Right cardiac atrium (tissue), 5 donors: ENCODE measurements around the gene RBBP8NL. TPM values are rescaled to one million over a fixed set of nuclear protein-coding genes. Genes with fewer than 3 reads are reported as not detected.
A peak's percentile ranks its signal among the peaks of the same experiment; 100 is the strongest.

Source experiments
- ATAC-seq, 2 donors: fragments of 200-7000 bp; cut with Tn5 transposase; one replicate each; pipeline versions ENCODE4 v1.8.0 to v1.9.1; 2020; ENCODE audit warnings: moderate library complexity in 2 of 2, mild to moderate bottlenecking in 1 of 2
- DNase-seq, 3 donors: peaks; one replicate each; pipeline ENCODE4 v3.0.0-alpha.2; 2020
- H3K27ac ChIP-seq: one replicate; pipeline ENCODE4 v1.5.1; 2013; ENCODE audit warnings: mild to moderate bottlenecking, low read length, control low read depth, moderate library complexity
- H3K27me3 ChIP-seq: one replicate; pipeline ENCODE4 v1.6.1; 2013; ENCODE audit not compliant: control insufficient read depth, insufficient read depth
- H3K4me1 ChIP-seq: one replicate; pipeline ENCODE4 v1.6.1; 2013; ENCODE audit warnings: low read length; ENCODE audit not compliant: control insufficient read depth, insufficient read depth
- H3K4me3 ChIP-seq: one replicate; pipeline ENCODE4 v1.5.1; 2013; ENCODE audit warnings: low read length, control low read depth
- H3K9me3 ChIP-seq: one replicate; pipeline ENCODE4 v1.6.1; 2013; ENCODE audit warnings: low read length; ENCODE audit not compliant: control insufficient read depth
- WGBS: extraction: QIAGEN DNeasy Blood & Tissue Kit; methylation state at CpG from one replicate; pipeline ENCODE4 v1.1.7; 2013; 5-methylcytosine and 5-hydroxymethylcytosine counted together
- intact Hi-C, 4 donors: fragments of 100-400 bp; cut with DNase I; formaldehyde crosslinking; loops; one replicate each; pipeline versions ENCODE4 v1.11.0 to v1.14.0; 2022 to 2023
- polyA plus RNA-seq: library from polyadenylated mRNA; stranded (reverse); fragments of 200-250 nt; gene quantifications from one replicate; pipeline ENCODE4 v1.2.3, GENCODE V29; 2013
- total RNA-seq, 4 donors: library from RNA; stranded (reverse); fragmentation: NEBNext Ultra II Directional; extraction: Animal tissue kit (Norgen Biotek cat#: 25700); gene quantifications; one replicate each; pipeline ENCODE4 v1.2.1, GENCODE V29; 2021
- donor health status: healthy with polysubstance abuse.
- donor health status: DM: no; HTN: yes; CAD: no.
- donor health status: DM: no; HTN: no; CAD: no.
- donor health status: DM: no; HTN: yes; CAD: no; lungs with severe emphysema.
- donor health status: DM: yes; HTN: yes; CAD: no.

Gene RBBP8NL
- total and polyA plus RNA-seq, 5 donors, result not detected

- Histone ChIP-seq H3K4me1 (peaks cover 4% of the 10 kb centered on the region), H3K4me3 (no peak overlapping the region), H3K9me3 (no peaks in the 10 kb centered on the region), H3K27ac (no peak overlapping the region), H3K27me3 (no peaks in the 10 kb centered on the region)
- peak in 1 of 3 donors; percentile 76 for DNase-seq
- no peak for ATAC-seq
- 11% methylated on average over 30 of the region's 30 CpGs for WGBS
- intact Hi-C loops, result loop anchor here in 3 of 4 donors (5.0 to 10.0 kb wide), 4 partner anchors 77 to 212 kb away; no protein-coding TSS in a partner anchor
These were observed 17.2 kb downstream of the RBBP8NL start for GRCh38 chr20:62409931-62410745.

DNA sequence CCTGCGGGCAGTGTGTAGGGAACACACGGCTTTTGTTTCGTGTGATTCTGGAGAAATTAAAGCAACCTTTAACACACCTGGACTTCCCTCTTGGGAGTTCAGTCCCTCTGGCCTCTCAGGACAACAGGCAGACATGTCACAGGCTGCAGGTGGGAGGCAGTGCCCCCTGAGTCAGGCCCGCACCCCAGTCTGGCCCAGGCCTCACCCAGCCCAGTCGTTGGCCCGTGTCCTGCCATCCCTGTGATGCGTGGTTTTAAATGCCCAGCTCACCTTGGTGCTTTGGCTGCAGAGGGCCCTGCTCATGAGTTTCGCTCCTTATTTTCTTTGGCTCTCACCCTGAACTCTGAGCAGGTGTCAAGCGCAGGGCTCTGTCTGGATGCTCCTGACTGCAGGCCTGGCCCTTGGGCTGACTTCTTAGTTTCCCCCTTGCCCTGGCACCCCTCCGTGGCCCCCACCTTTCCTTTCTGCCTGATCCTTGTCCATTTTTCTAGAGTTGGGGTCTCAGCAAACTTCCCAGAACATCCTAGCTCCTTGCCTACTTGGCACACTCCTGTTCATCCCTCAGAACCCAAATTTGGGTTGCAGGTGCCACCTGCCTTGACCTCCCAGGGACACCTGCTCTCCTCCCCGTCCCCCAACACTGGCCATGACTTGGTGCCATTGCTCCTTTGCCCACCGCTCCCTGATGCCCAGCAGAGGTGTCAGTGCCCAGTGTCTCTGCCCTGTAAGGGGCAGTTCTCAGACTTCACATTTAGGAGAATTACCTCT lies 18.1 kb downstream of the RBBP8NL start:
- 90% methylated on average over 12 of the region's 12 CpGs for WGBS
- Histone ChIP-seq H3K9me3 (no peaks in the 10 kb centered on the region), H3K27ac (no peak overlapping the region), H3K4me1 (peaks cover 4% of the 10 kb centered on the region), H3K27me3 (no peaks in the 10 kb centered on the region), H3K4me3 (no peak overlapping the region)
- intact Hi-C loops, result loop anchor here in 2 of 4 donors (5.0 to 10.0 kb wide), 2 partner anchors 206 to 213 kb away; no protein-coding TSS in a partner anchor
- DNase-seq (no peak), ATAC-seq (no peak)

DNA sequence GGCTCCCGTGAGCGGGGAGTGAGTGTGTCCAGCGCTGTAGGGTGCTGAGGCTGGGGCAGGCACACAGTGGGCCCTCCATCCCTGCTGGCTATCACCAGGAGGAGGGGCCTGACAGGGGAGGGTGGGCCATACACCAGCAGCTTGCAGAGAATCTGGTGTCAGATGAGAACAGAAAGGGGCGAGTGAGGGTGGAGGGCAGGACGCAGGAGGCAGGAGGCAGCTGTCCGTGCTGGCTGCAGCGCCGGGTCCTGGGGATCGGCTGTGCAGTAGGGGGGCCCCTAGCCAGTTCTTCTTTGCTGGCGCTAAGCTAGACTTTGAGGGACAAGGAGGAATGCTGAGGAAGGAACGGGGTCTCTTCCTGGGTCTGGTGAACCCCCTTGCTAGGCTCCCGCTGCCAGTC lies 18.7 kb downstream of the RBBP8NL start:
- Histone ChIP-seq H3K27me3 (no peaks in the 10 kb centered on the region), H3K27ac (no peak overlapping the region), H3K9me3 (no peaks in the 10 kb centered on the region), H3K4me1 (peaks cover 4% of the 10 kb centered on the region), H3K4me3 (no peak overlapping the region)
- intact Hi-C loops, result loop anchor here in 2 of 4 donors (5.0 to 10.0 kb wide), 2 partner anchors 206 to 214 kb away; no protein-coding TSS in a partner anchor
- ATAC-seq (no peak), DNase-seq (no peak)
- 87% methylated on average over 12 of the region's 12 CpGs for WGBS

DNA sequence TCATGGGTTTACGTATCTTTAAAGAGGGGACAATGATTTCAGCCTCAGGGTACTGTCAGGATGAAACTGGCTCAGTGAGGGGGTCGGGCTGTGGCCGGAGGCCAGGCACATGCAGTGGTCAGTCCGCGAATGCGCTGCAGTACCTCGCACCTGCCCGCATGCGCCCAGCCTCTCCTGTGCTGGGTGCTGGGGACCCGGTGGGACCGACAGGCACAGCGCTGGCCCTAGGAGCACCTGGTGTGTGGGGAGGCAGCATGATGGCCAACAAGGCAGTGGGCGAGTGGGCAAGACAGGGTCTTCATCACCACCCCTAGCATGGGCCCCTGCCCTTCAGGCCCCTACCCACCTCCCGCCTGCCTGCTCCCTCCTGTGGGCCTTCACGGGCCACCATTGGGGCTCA lies 19.3 kb downstream of the RBBP8NL start:
- Histone ChIP-seq H3K27me3 (no peaks in the 10 kb centered on the region), H3K4me3 (no peak overlapping the region), H3K4me1 (peaks cover 4% of the 10 kb centered on the region), H3K9me3 (no peaks in the 10 kb centered on the region), H3K27ac (no peak overlapping the region)
- intact Hi-C loops, result loop anchor here in 2 of 4 donors (5.0 to 10.0 kb wide), 2 partner anchors 207 to 214 kb away; no protein-coding TSS in a partner anchor
- DNase-seq (no peak), ATAC-seq (no peak)
- WGBS, result 95% methylated on average over 15 of the region's 15 CpGs

DNA sequence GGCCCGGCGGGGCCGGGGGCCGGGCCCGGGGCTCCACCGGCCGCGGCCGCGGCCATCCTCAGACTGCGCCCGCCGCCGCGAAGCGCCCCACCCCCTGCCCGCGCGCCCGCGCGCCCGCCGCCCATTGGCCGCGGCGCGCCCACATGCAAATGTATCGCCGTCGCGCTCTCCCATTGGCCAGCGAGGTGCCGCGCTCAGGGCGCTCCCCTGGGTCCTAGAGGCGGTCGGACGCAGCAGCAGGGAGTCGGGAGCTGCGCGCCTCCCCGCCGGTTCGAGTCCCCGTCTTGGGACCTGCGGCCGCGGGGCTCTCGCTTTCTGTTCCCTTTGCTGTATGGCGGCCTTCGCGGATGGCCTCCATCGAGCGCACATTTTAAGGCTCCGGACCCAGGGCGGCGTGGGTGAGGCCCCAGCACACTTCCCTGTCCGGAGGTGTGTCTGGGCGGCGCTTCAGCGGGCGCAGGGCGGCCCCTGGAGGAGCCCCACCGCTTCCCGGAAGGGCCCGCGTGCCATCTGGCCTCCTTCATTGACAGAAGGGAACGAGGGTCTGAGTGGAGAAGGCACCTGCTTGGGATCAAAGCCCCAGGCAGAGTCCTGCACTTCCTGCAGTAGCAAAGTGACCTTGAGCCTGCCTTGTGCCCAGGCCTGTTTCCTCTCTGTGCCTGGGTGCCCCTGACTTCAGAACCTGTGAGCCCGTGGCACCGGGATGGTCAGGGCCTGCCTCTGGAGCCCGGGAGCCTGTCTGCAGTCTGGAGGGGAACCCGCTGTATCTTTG lies 19.9 kb downstream of the RBBP8NL start, which contains the start of gene CABLES2:
Gene CABLES2, minus strand, starts transcription at position 65 of the 772 bp plus-strand sequence. Its CDS starts 9 bp downstream, at position 56.
- DNase-seq, result peak; percentile 96 to 98 (median 98)
- Histone ChIP-seq H3K4me1 (peaks cover 4% of the 10 kb centered on the region), H3K27ac (peak within 1 kb of the TSS; percentile 16), H3K4me3 (peak within 1 kb of the TSS; percentile 78), H3K9me3 (no peaks in the 10 kb centered on the region), H3K27me3 (no peaks in the 10 kb centered on the region)
- WGBS, result 5% methylated on average over 73 of the region's 73 CpGs
- intact Hi-C loops, result loop anchor here in 2 of 4 donors (5.0 to 10.0 kb wide), 2 partner anchors 207 to 215 kb away; no protein-coding TSS in a partner anchor
- peak; percentile 89 to 90 for ATAC-seq

GRCh38 chr20:62406635-62407176 lies 20.6 kb downstream of the RBBP8NL start:
- Histone ChIP-seq H3K4me3 (peak overlapping the region; percentile 78), H3K4me1 (peaks cover 4% of the 10 kb centered on the region), H3K27ac (peak overlapping the region; percentile 16), H3K27me3 (no peaks in the 10 kb centered on the region), H3K9me3 (no peaks in the 10 kb centered on the region)
- under 1% methylated on average over 42 of the region's 42 CpGs for WGBS
- no peak for ATAC-seq
- peak in 1 of 3 donors; percentile 46 for DNase-seq
- intact Hi-C loops, result loop anchor here in 2 of 4 donors (5.0 to 10.0 kb wide), 2 partner anchors 208 to 216 kb away; no protein-coding TSS in a partner anchor

- intact Hi-C loops, result loop anchor here in 2 of 4 donors (5.0 to 10.0 kb wide), 2 partner anchors 209 to 216 kb away; no protein-coding TSS in a partner anchor
- ATAC-seq, result peak; percentile 26 to 34
- H3K4me1 ChIP-seq, result peaks cover 4% of the 10 kb centered on the region
These were observed 21.3 kb downstream of the RBBP8NL start for GRCh38 chr20:62405981-62406513.

DNA sequence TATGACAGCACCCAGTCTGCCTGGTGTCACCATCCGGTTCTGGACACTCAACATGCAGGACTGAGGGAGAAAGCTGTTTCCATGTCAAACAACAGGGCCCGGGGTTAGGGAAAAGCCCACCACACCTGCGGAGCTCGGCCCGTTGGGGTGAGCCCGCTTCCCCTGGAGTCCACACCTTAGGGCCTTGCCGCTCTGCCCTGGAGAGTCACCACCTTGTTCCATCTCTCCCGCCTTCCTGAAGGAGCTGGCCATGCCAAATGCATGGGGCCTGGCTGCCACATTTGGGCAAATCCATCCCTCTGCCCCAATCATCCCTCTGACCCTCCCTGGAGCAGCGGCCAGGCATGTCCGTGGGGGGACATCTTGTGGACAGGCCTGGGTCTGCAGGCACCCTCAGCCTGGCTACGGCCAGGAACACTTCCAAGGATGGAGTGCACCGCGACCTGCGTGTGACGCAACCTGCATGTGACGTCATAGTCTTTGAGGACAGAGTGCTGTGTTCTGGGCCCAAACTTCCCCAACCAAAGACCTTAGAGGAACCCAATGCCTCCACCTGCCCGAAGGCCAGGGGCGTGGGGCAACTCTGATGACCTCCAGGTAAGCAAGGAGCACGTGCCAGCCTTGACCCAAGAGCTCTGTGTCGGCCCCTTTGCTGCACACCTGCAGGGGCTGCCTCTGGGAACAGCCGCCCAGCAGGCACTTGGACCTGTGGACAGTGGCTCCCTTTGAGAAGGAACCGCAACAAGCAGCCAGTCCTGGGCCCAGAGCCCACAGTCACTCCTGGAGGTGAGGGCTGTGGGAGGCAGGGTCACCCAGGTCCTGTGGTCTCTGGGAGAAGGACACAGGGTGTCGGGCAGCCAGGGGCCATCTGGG lies 22.0 kb downstream of the RBBP8NL start:
- H3K4me3 ChIP-seq, result no peak overlapping the region
- peak overlapping the region; percentile 26 for H3K27ac ChIP-seq
- DNase-seq (peak; percentile 70 to 83 (median 80)), ATAC-seq (peak; percentile 20 to 35)
- intact Hi-C loops, result loop anchor here in 2 of 4 donors (5.0 to 10.0 kb wide), 2 partner anchors 209 to 217 kb away; no protein-coding TSS in a partner anchor
- H3K9me3 ChIP-seq, result no peaks in the 10 kb centered on the region
- WGBS, result 56% methylated on average over 23 of the region's 23 CpGs
- H3K27me3 ChIP-seq, result no peaks in the 10 kb centered on the region
- H3K4me1 ChIP-seq, result peaks cover 4% of the 10 kb centered on the region

More at GRCh38 chr20:62405981-62406513, 21.3 kb downstream of the RBBP8NL start:
- DNase-seq, result peak in 1 of 3 donors; percentile 71
- H3K4me3 ChIP-seq, result peak overlapping the region; percentile 78
- no peaks in the 10 kb centered on the region for H3K27me3 ChIP-seq
- WGBS, result 37% methylated on average over 10 of the region's 10 CpGs
- no peaks in the 10 kb centered on the region for H3K9me3 ChIP-seq
- H3K27ac ChIP-seq, result peak overlapping the region; percentile 26

GRCh38 chr20:62404761-62405107 lies 22.6 kb downstream of the RBBP8NL start:
- 92% methylated on average over 12 of the region's 12 CpGs for WGBS
- intact Hi-C loops, result loop anchor here in 2 of 4 donors (5.0 to 10.0 kb wide), 2 partner anchors 210 to 218 kb away; no protein-coding TSS in a partner anchor
- H3K27me3 ChIP-seq, result no peaks in the 10 kb centered on the region
- H3K9me3 ChIP-seq, result no peaks in the 10 kb centered on the region
- peaks cover 4% of the 10 kb centered on the region for H3K4me1 ChIP-seq
- ATAC-seq (no peak), DNase-seq (no peak)
- no peak overlapping the region for H3K4me3 ChIP-seq
- H3K27ac ChIP-seq, result no peak overlapping the region
